Colonic mucosa (tissue), 4 donors: ENCODE data around the gene CDPF1. TPM values are rescaled to one million over a fixed set of nuclear protein-coding genes. Genes with fewer than 3 reads are reported as not detected.

Source experiments
- DNase-seq: peaks from one replicate; pipeline ENCODE4 v3.0.0-alpha.2; 2020
- H3K27ac ChIP-seq: fragments of 200-600 bp; one replicate; pipeline ENCODE4 v1.8.0; 2021
- H3K27me3 ChIP-seq: fragments of 200-600 bp; one replicate; pipeline ENCODE4 v1.8.0; 2021
- H3K36me3 ChIP-seq: fragments of 200-600 bp; one replicate; pipeline ENCODE4 v1.8.0; 2021
- H3K4me1 ChIP-seq: fragments of 200-600 bp; one replicate; pipeline ENCODE4 v1.8.0; 2021; ENCODE audit warnings: mild to moderate bottlenecking
- H3K4me3 ChIP-seq: fragments of 200-600 bp; one replicate; pipeline ENCODE4 v1.8.0; 2021
- H3K9ac ChIP-seq, 2 donors: one replicate each; pipeline ENCODE4 v1.7.0; 2013; ENCODE audit warnings: control low read depth in 2 of 2, low read depth in 2 of 2, low read length in 2 of 2
- H3K9me3 ChIP-seq: fragments of 200-600 bp; one replicate; pipeline ENCODE4 v1.8.0; 2021
- intact Hi-C: fragments of 100-400 bp; cut with DNase I; formaldehyde crosslinking; loops from one replicate; pipeline ENCODE4 v1.14.1; 2022
- total RNA-seq, 2 donors: library from RNA; stranded (reverse); fragmentation: NEBNext Ultra II Directional in 1 of 2; extraction: Animal tissue kit (Norgen Biotek cat#: 25700) in 1 of 2; gene quantifications; one replicate each; pipeline ENCODE4 v1.2.1, GENCODE V29; 2021
- TF ChIP-seq, protein P1 (sequence below): fragments of 200-600 bp; IDR thresholded peaks from one replicate; pipeline ENCODE4 v1.8.0; 2022; ENCODE audit warnings: antibody characterized with exemption, mild to moderate bottlenecking
- donor health status: healthy.
- donor health status: DM: no; HTN: no; CAD: no.
- donor health status: DM: no; HTN: no; CAD: no.

Gene CDPF1
- total RNA-seq, 2 donors from 2014 or later: 5.8 to 11.2 TPM

DNA sequence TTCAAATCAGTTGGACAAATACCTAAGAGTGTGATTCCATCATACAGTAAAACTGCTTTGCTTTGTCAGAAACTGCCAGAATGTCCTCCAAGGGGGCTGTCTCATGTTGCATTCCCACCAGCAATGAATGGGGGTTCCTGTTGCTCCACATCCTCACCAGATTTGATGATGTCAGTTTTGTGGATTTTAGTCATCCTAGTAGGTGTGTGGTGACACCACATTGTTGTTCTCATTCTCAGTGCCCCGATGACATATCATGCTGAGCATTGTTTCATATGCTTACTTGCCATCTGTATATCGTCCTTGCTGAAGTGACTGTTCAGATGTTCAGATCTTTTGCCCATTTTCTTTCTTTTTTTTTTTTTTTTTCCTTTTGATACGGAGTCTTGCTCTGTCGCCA is 37.0 kb downstream of the CDPF1 start:
- Histone ChIP-seq H3K27ac (no peak overlapping the region), H3K9me3 (no peaks in the 10 kb centered on the region), H3K4me1 (no peaks in the 10 kb centered on the region), H3K4me3 (no peak overlapping the region), H3K9ac (no peak overlapping the region), H3K27me3 (no peaks in the 10 kb centered on the region), H3K36me3 (peaks cover 13% of the 10 kb centered on the region)
- TF ChIP-seq, protein P1, sequence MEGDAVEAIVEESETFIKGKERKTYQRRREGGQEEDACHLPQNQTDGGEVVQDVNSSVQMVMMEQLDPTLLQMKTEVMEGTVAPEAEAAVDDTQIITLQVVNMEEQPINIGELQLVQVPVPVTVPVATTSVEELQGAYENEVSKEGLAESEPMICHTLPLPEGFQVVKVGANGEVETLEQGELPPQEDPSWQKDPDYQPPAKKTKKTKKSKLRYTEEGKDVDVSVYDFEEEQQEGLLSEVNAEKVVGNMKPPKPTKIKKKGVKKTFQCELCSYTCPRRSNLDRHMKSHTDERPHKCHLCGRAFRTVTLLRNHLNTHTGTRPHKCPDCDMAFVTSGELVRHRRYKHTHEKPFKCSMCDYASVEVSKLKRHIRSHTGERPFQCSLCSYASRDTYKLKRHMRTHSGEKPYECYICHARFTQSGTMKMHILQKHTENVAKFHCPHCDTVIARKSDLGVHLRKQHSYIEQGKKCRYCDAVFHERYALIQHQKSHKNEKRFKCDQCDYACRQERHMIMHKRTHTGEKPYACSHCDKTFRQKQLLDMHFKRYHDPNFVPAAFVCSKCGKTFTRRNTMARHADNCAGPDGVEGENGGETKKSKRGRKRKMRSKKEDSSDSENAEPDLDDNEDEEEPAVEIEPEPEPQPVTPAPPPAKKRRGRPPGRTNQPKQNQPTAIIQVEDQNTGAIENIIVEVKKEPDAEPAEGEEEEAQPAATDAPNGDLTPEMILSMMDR: no peak
- intact Hi-C loops: no loop called here
- no peak for DNase-seq

- Histone ChIP-seq H3K9me3 (no peaks in the 10 kb centered on the region), H3K27ac (no peak overlapping the region), H3K4me3 (no peak overlapping the region), H3K4me1 (no peaks in the 10 kb centered on the region), H3K27me3 (no peaks in the 10 kb centered on the region), H3K36me3 (peaks cover 13% of the 10 kb centered on the region), H3K9ac (no peak overlapping the region)
- intact Hi-C loops: no loop called here
- TF ChIP-seq, protein P1: no peak
- DNase-seq: no peak
Observed at GRCh38 chr22:46212195-46212594, 37.9 kb downstream of the CDPF1 start.

GRCh38 chr22:46209262-46209661 is 40.8 kb downstream of the CDPF1 start:
- Histone ChIP-seq H3K36me3 (peaks cover 4% of the 10 kb centered on the region), H3K4me1 (no peaks in the 10 kb centered on the region), H3K27ac (no peak overlapping the region), H3K9ac (no peak overlapping the region), H3K27me3 (no peaks in the 10 kb centered on the region), H3K4me3 (no peak overlapping the region), H3K9me3 (no peaks in the 10 kb centered on the region)
- intact Hi-C loops: no loop called here
- TF ChIP-seq, protein P1: no peak
- DNase-seq: no peak

- intact Hi-C loops: no loop called here
- Histone ChIP-seq H3K4me3 (no peak overlapping the region), H3K36me3 (no peaks in the 10 kb centered on the region), H3K27me3 (no peaks in the 10 kb centered on the region), H3K9ac (peak overlapping the region in 1 of 2 donors; percentile 84), H3K9me3 (no peaks in the 10 kb centered on the region), H3K27ac (peak overlapping the region; percentile 90), H3K4me1 (no peaks in the 10 kb centered on the region)
- peak; percentile 79 for DNase-seq
- TF ChIP-seq, protein P1: no peak
Observed at GRCh38 chr22:46203601-46203980, 46.5 kb downstream of the CDPF1 start.

DNA sequence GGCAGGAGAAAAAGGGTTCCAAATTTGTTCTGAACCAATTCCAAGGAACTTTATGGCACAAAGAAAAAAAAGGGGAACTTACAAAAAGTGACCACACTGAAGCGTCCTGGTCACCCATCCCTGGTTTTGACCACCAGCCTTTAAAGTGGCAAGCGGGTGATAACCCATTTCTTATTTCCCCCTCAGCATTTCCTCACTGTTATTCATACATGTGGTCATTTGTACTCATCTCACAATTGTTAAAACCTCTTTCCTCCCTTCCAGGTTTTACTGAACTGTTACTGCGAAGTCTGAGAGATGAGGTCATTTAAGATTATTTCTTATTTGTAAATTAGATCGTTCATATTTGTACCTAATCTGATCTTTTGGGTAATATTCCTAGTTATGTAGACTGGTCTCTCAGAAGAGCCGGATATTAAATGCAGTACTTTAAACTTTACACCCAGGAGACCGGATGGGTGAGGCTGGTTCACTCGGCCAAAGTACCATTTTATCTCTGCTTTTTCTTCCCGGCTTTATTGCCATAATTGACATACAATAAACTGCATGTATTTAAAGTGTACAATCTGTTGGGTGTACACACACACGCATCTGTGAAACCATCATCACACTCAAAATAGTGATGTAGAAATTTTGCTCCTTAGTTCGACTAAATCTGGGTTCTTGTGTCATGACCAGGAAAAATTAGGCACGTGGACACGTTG is 47.0 kb downstream of the CDPF1 start:
- H3K9ac ChIP-seq: peak overlapping the region in 1 of 2 donors; percentile 84
- H3K27me3 ChIP-seq: no peaks in the 10 kb centered on the region
- H3K4me1 ChIP-seq: no peaks in the 10 kb centered on the region
- no peaks in the 10 kb centered on the region for H3K9me3 ChIP-seq
- H3K27ac ChIP-seq: peak overlapping the region; percentile 90
- intact Hi-C loops: no loop called here
- TF ChIP-seq, protein P1: no peak
- DNase-seq: peak; percentile 72
- H3K36me3 ChIP-seq: no peaks in the 10 kb centered on the region
- H3K4me3 ChIP-seq: no peak overlapping the region
